GM21526 (cell line): ENCODE measurements around the gene PRKAG2.

ENCODE experiments used
- ATAC-seq: cut with Tn5 transposase; IDR thresholded peaks from one replicate; pipeline ENCODE4 v1.9.1; 2021; ENCODE audit warnings: moderate library complexity; ENCODE audit not compliant: unreplicated experiment, low FRiP score

The PRKAG2 gene

GRCh38 chr7:151779678-151780077 is 97.2 kb downstream of the PRKAG2 start:
- ATAC-seq = no peak

- ATAC-seq = no peak
These were observed 97.7 kb downstream of the PRKAG2 start for GRCh38 chr7:151779255-151779654.

- no peak for ATAC-seq
These were observed 98.8 kb downstream of the PRKAG2 start for GRCh38 chr7:151777908-151778670.

- ATAC-seq = no peak
These were observed 99.4 kb downstream of the PRKAG2 start for GRCh38 chr7:151777495-151777880.

GRCh38 chr7:151776876-151777494 is 99.9 kb downstream of the PRKAG2 start:
- ATAC-seq = no peak

GRCh38 chr7:151776446-151776845 is 100.5 kb downstream of the PRKAG2 start:
- ATAC-seq = no peak

- no peak for ATAC-seq
These were observed 101.1 kb downstream of the PRKAG2 start for GRCh38 chr7:151775547-151776443.

GRCh38 chr7:151774951-151775350 is 102.0 kb downstream of the PRKAG2 start:
- ATAC-seq = no peak

GRCh38 chr7:151773797-151774196 is 103.1 kb downstream of the PRKAG2 start:
- no peak for ATAC-seq

GRCh38 chr7:151770232-151770631 is 106.7 kb downstream of the PRKAG2 start:
- no peak for ATAC-seq

GRCh38 chr7:151769188-151769821 is 107.6 kb downstream of the PRKAG2 start:
- peak; percentile 65 for ATAC-seq

- ATAC-seq = no peak
These were observed 108.1 kb downstream of the PRKAG2 start for GRCh38 chr7:151768805-151769187.

- ATAC-seq = no peak
These were observed 109.4 kb downstream of the PRKAG2 start for GRCh38 chr7:151767557-151767956.

- no peak for ATAC-seq
These were observed 112.6 kb downstream of the PRKAG2 start for GRCh38 chr7:151764056-151764920.

GRCh38 chr7:151763420-151763984 is 113.4 kb downstream of the PRKAG2 start:
- ATAC-seq = no peak

- no peak for ATAC-seq
These were observed 114.2 kb downstream of the PRKAG2 start for GRCh38 chr7:151762583-151763245.

- no peak for ATAC-seq
These were observed 115.0 kb downstream of the PRKAG2 start for GRCh38 chr7:151761957-151762356.

- no peak for ATAC-seq
These were observed 115.7 kb downstream of the PRKAG2 start for GRCh38 chr7:151761231-151761630.

- ATAC-seq = no peak
These were observed 117.3 kb downstream of the PRKAG2 start for GRCh38 chr7:151759591-151760042.
